ENCODE results near the gene BRPF1. TPM values are rescaled to one million over a fixed set of nuclear protein-coding genes. Genes with fewer than 3 reads are reported as not detected.

The BRPF1 gene, protein sequence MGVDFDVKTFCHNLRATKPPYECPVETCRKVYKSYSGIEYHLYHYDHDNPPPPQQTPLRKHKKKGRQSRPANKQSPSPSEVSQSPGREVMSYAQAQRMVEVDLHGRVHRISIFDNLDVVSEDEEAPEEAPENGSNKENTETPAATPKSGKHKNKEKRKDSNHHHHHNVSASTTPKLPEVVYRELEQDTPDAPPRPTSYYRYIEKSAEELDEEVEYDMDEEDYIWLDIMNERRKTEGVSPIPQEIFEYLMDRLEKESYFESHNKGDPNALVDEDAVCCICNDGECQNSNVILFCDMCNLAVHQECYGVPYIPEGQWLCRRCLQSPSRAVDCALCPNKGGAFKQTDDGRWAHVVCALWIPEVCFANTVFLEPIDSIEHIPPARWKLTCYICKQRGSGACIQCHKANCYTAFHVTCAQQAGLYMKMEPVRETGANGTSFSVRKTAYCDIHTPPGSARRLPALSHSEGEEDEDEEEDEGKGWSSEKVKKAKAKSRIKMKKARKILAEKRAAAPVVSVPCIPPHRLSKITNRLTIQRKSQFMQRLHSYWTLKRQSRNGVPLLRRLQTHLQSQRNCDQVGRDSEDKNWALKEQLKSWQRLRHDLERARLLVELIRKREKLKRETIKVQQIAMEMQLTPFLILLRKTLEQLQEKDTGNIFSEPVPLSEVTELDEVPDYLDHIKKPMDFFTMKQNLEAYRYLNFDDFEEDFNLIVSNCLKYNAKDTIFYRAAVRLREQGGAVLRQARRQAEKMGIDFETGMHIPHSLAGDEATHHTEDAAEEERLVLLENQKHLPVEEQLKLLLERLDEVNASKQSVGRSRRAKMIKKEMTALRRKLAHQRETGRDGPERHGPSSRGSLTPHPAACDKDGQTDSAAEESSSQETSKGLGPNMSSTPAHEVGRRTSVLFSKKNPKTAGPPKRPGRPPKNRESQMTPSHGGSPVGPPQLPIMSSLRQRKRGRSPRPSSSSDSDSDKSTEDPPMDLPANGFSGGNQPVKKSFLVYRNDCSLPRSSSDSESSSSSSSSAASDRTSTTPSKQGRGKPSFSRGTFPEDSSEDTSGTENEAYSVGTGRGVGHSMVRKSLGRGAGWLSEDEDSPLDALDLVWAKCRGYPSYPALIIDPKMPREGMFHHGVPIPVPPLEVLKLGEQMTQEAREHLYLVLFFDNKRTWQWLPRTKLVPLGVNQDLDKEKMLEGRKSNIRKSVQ (N-terminal part only)
- total RNA-seq (2021; ENCODE audit: unreplicated experiment) (23.6 TPM), Bru-seq, nascent RNA (percentile 77 among the genes with signal in this experiment), BruChase-seq, experiment 1, labeled RNA remaining after a 6-hour chase (percentile 75 among the genes with signal in this experiment), BruChase-seq, experiment 2, labeled RNA remaining after a 2-hour chase (percentile 81 among the genes with signal in this experiment)
- polyA plus RNA-seq (2012): 16.9 and 18.5 TPM in 2 replicates
- long read RNA-seq, full-length matches to known transcripts: 2 of 22 reads
- long read RNA-seq, partial matches to known transcripts: 11 of 22 reads
- long read RNA-seq, other reads (novel, unspliced or antisense): 9 of 22 reads

DNA sequence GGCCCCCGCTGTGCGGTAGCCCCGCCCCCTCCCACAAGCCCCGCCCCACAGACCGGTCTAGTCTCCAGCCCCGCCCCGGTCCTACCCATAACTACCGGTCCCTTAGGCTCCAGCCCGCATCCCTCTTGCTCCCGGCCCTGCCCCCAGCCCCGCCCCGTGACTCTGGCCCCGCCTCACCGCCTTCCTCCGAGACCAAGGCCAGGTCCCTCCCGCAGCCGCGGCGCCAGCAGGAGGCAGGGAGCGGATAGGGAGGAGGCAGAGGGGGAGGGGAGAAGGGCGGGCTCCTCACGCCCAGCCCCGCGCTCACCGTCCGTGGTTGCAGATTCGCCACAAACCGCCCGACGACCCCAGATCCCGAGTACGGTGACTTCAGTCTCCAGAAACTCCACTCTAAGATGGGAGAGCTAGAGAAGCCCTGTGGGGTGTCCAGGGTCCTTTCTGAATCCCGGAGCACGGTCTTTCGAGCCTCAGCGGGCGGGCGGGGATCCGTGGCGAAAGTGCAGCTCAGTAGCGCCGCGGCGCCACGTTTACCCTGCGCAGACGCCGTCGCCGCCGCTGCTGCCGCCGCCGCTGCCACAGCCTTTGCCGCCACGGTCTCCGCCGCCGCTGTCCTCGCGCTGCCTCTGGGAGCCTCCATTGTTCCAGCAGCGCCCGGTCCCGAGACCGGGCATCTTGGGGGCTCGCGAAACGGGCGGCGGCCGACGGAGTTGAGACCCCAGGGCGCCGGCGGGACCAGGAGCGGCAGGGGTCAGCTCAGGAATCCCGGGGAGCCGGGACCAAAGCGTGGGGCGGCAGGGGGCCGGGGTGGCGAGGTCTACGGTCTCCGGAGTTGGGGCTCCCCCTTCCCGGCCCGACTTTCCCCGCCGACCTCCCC, at the start of gene BRPF1:
Gene BRPF1 (plus strand): TSS at position 530 of the 874 bp plus-strand sequence. CDS start 2,406 bp downstream, outside the sequence.
- DNase-seq (ENCODE audit: low read depth, low spot score) (peak; percentile 98), ATAC-seq (peak; percentile 96)
- Histone ChIP-seq H3K79me2 (ENCODE audit: insufficient read depth, low read length) (peaks cover 47% of the 10 kb centered on the region), H3K27ac (ENCODE audit: low read depth, low read length) (peak within 1 kb of the TSS; percentile 98), H3K4me2 (ENCODE audit: low read length) (peak within 1 kb of the TSS; percentile 84), H2AFZ (ENCODE audit: low read depth, low read length, poor library complexity, severe bottlenecking) (peak within 1 kb of the TSS; percentile 92), H3K9me2 (ENCODE audit: insufficient read depth) (no peaks in the 10 kb centered on the region), H3K27me3 (ENCODE audit: insufficient read depth, low read length) (no peaks in the 10 kb centered on the region), H3K36me3 (ENCODE audit: control insufficient read depth in 1 of 2, insufficient read depth in 2 of 2, low read length in 2 of 2) (peaks cover 13 to 27% of the 10 kb centered on the region in 2 experiments), H3K4me1 (ENCODE audit: control insufficient read depth in 1 of 2, insufficient read depth in 2 of 2, low read length in 2 of 2) (peaks cover 19 to 40% of the 10 kb centered on the region in 2 experiments; a peak in 3 of 4 replicates), H3K4me3 (replicated peaks in 1 of 2; ENCODE audit: low read depth in 1 of 2, low read length in 2 of 2) (peak within 1 kb of the TSS; percentile 95), H4K20me1 (ENCODE audit: insufficient read depth) (peaks cover 4% of the 10 kb centered on the region; the same call in 1 of the 2 replicates), H3K9ac (ENCODE audit: low read length) (peak within 1 kb of the TSS; percentile 97), H3K9me3 (ENCODE audit: control insufficient read depth in 1 of 2, insufficient read depth in 1 of 2, low read depth in 1 of 2, low read length in 2 of 2) (no peaks in the 10 kb centered on the region)
- CTCF ChIA-PET: interaction anchor here (1.6 to 2.2 kb wide), 2 partner anchors 11 to 16 kb away, joined by 5 to 10 read pairs; no protein-coding TSS in a partner anchor
- no TSS peak for BruUV-seq (replicated peaks)
- TF ChIP-seq, protein P1, sequence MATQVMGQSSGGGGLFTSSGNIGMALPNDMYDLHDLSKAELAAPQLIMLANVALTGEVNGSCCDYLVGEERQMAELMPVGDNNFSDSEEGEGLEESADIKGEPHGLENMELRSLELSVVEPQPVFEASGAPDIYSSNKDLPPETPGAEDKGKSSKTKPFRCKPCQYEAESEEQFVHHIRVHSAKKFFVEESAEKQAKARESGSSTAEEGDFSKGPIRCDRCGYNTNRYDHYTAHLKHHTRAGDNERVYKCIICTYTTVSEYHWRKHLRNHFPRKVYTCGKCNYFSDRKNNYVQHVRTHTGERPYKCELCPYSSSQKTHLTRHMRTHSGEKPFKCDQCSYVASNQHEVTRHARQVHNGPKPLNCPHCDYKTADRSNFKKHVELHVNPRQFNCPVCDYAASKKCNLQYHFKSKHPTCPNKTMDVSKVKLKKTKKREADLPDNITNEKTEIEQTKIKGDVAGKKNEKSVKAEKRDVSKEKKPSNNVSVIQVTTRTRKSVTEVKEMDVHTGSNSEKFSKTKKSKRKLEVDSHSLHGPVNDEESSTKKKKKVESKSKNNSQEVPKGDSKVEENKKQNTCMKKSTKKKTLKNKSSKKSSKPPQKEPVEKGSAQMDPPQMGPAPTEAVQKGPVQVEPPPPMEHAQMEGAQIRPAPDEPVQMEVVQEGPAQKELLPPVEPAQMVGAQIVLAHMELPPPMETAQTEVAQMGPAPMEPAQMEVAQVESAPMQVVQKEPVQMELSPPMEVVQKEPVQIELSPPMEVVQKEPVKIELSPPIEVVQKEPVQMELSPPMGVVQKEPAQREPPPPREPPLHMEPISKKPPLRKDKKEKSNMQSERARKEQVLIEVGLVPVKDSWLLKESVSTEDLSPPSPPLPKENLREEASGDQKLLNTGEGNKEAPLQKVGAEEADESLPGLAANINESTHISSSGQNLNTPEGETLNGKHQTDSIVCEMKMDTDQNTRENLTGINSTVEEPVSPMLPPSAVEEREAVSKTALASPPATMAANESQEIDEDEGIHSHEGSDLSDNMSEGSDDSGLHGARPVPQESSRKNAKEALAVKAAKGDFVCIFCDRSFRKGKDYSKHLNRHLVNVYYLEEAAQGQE (IDR thresholded peaks at IDR 0.05; ENCODE audit: low read depth): no peak
- TF ChIP-seq, protein P2, sequence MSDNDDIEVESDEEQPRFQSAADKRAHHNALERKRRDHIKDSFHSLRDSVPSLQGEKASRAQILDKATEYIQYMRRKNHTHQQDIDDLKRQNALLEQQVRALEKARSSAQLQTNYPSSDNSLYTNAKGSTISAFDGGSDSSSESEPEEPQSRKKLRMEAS (IDR thresholded peaks at IDR 0.05): peak; percentile 57
- TF ChIP-seq POLR2A (IDR thresholded peaks at IDR 0.05; ENCODE audit: borderline replicate concordance, extremely low read depth, insufficient read depth, insufficient read length) (peak; percentile 53), SIN3A (IDR thresholded peaks at IDR 0.05; ENCODE audit: low read depth) (peak; percentile 31; the same call in 1 of the 2 replicates), SRF (IDR thresholded peaks at IDR 0.05; ENCODE audit: low read depth) (no peak; the same call in 1 of the 2 replicates), SP1 (IDR thresholded peaks at IDR 0.05; ENCODE audit: low read depth) (peak; percentile 76), EGR1 (IDR thresholded peaks at IDR 0.05; ENCODE audit: low read depth) (no peak; the same call in 1 of the 2 replicates), POLR2AphosphoS5 (IDR thresholded peaks at IDR 0.05; ENCODE audit: low read depth, low read length) (peak; percentile 86), EZH2phosphoT487 (IDR thresholded peaks at IDR 0.05; ENCODE audit: borderline replicate concordance) (no peak)
- TF ChIP-seq, protein P3, sequence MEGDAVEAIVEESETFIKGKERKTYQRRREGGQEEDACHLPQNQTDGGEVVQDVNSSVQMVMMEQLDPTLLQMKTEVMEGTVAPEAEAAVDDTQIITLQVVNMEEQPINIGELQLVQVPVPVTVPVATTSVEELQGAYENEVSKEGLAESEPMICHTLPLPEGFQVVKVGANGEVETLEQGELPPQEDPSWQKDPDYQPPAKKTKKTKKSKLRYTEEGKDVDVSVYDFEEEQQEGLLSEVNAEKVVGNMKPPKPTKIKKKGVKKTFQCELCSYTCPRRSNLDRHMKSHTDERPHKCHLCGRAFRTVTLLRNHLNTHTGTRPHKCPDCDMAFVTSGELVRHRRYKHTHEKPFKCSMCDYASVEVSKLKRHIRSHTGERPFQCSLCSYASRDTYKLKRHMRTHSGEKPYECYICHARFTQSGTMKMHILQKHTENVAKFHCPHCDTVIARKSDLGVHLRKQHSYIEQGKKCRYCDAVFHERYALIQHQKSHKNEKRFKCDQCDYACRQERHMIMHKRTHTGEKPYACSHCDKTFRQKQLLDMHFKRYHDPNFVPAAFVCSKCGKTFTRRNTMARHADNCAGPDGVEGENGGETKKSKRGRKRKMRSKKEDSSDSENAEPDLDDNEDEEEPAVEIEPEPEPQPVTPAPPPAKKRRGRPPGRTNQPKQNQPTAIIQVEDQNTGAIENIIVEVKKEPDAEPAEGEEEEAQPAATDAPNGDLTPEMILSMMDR (IDR thresholded peaks at IDR 0.05 in 2 of 3, conservative IDR thresholded peaks at IDR 0.05 in 1 of 3; ENCODE audit: borderline replicate concordance in 1 of 3, insufficient read depth in 1 of 3, low read depth in 2 of 3, low read length in 2 of 3): 0 out of 6 replicates have a peak, but pooled peaks of 1 of the 3 experiments have one; percentile 3
- intact Hi-C loops (cut with micrococcal nuclease): loop anchor here (1.0 to 10.0 kb wide), 3 partner anchors 18 to 377 kb away; partner anchors contain the start of genes ARPC4, OGG1 and TADA3
- POLR2A ChIA-PET: interaction anchor here (0.9 to 2.9 kb wide), 3 partner anchors 16 to 461 kb away, joined by 3 to 9 read pairs (median 5); partner anchors contain the start of gene OGG1
- RAD21 ChIA-PET (ENCODE audit: low non-redundant PET in 1 of 2, low total read pairs in 2 of 2, uncharacterized antibody in 2 of 2, unreplicated experiment in 2 of 2): interaction anchor here in 1 of 2 experiments (1.1 kb wide), 1 partner anchor 15 kb away, joined by 4 read pairs; no protein-coding TSS in a partner anchor
